SK-N-SH treated with all-trans-retinoic acid at 6 μM for 48 hours (cell line): Measurements from ENCODE around the gene SEC24C.
"Not testable (repeated sequence)": the region's sequence is repeated elsewhere in the genome, so short reads cannot be mapped to it uniquely, and the experiment has no call there.

Source experiments
- ARNTL ChIP-seq: fragments of 450-650 bp; formaldehyde crosslinking; IDR thresholded peaks from 2 replicates; pipeline ENCODE4 v1.5.0; 2020; ENCODE audit warnings: low read depth, mild to moderate bottlenecking, moderate library complexity, borderline replicate concordance
- ISL1 ChIP-seq: fragments of 250-450 bp; sonication (Bioruptor Pico); IDR thresholded peaks from 2 replicates; pipeline ENCODE4 v2.1.2; 2022; ENCODE audit warnings: mild to moderate bottlenecking, moderate library complexity
- OSR1 ChIP-seq: fragments of 250-450 bp; sonication (Bioruptor Pico); IDR thresholded peaks from 2 replicates; pipeline ENCODE4 v1.8.0; 2022; ENCODE audit warnings: moderate library complexity, mild to moderate bottlenecking, inconsistent platforms
- RARB ChIP-seq: fragments of 250-450 bp; sonication (Bioruptor Pico); IDR thresholded peaks from 2 replicates; pipeline ENCODE4 v1.8.0; 2021; ENCODE audit warnings: mild to moderate bottlenecking, moderate library complexity
- ZFP3 ChIP-seq: fragments of 250-450 bp; sonication (Bioruptor Pico); IDR thresholded peaks from 2 replicates; pipeline ENCODE4 v1.5.0; 2020; ENCODE audit warnings: mild to moderate bottlenecking, moderate library complexity

DNA sequence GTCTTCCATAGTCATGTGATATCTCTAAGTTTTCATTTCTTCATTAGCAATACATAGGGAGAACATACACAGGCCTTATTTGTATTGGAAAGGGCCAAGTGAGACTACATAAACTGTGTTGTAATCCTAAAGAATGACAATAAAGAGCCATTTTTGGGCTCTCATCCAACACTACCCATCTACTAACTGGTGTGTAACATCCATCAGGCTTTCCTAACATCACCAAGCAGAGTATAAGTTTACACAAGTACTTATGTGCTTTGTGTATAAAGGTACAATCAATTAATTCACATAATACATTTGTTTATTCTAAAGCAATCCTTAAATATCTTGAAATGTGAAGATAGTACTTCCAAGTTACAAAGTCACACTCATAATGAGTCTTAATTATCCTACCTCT lies 48.9 kb upstream of the SEC24C start:
- not testable (repeated sequence) for TF ChIP-seq OSR1; ZFP3 (CRISPR knock-in tag); ARNTL; RARB (CRISPR knock-in tag); ISL1
